SU-DHL-6 (cell line): ENCODE results near the gene EXOC6B.

Experiments
- EZH2phosphoT487 ChIP-seq: fragments of 200-600 bp; sonication (generic), shearing (Covaris generic); conservative IDR thresholded peaks from 2 replicates; pipeline ENCODE4 v1.6.1; 2018; ENCODE audit warnings: mild to moderate bottlenecking, antibody characterized with exemption, low read length, moderate library complexity, mixed read lengths
- TF ChIP-seq, protein P1 (sequence below): fragments of 200-600 bp; sonication (generic); IDR thresholded peaks from one replicate; pipeline ENCODE4 v1.5.1; 2017; ENCODE audit warnings: antibody characterized with exemption, mild to moderate bottlenecking, low read length, moderate library complexity; ENCODE audit not compliant: insufficient read depth, poor library complexity, severe bottlenecking

DNA sequence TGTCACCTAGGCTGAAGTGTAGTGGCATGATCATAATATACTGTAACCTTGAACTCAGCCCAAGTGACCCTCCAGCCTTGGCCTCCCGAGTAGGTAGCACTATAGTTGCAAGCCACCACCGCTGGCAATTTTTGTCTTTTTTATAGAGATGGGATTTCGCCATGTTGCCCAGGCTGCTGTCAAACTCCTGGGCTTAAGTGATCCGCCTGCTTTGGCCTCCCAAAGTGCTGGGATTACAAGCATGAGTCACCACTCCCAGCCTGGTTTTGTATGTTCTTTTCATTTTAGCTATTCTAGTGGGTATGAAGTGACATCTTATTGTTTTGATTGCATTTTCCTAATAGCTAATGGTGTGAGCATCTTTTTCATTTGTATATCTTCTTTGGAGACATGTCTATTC is 11.3 kb upstream of the EXOC6B start:
- TF ChIP-seq, protein P1, sequence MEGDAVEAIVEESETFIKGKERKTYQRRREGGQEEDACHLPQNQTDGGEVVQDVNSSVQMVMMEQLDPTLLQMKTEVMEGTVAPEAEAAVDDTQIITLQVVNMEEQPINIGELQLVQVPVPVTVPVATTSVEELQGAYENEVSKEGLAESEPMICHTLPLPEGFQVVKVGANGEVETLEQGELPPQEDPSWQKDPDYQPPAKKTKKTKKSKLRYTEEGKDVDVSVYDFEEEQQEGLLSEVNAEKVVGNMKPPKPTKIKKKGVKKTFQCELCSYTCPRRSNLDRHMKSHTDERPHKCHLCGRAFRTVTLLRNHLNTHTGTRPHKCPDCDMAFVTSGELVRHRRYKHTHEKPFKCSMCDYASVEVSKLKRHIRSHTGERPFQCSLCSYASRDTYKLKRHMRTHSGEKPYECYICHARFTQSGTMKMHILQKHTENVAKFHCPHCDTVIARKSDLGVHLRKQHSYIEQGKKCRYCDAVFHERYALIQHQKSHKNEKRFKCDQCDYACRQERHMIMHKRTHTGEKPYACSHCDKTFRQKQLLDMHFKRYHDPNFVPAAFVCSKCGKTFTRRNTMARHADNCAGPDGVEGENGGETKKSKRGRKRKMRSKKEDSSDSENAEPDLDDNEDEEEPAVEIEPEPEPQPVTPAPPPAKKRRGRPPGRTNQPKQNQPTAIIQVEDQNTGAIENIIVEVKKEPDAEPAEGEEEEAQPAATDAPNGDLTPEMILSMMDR = no peak
- TF ChIP-seq EZH2phosphoT487 = no peak
